SK-N-SH treated with all-trans-retinoic acid at 6 μM for 48 hours (cell line): Measurements from ENCODE around the gene TMOD4.

Experiments
- ATAC-seq: fragments of 200-7000 bp; cut with Tn5 transposase; 3 replicates; pipeline ENCODE4 v1.9.1; 2020; ENCODE audit warnings: mild to moderate bottlenecking, moderate library complexity
- ARNTL ChIP-seq: fragments of 450-650 bp; formaldehyde crosslinking; IDR thresholded peaks from 2 replicates; pipeline ENCODE4 v1.5.0; 2020; ENCODE audit warnings: low read depth, mild to moderate bottlenecking, moderate library complexity, borderline replicate concordance
- BACH2 ChIP-seq: fragments of 250-450 bp; sonication (Bioruptor Pico); IDR thresholded peaks from 2 replicates; pipeline ENCODE4 v1.9.0; 2021; ENCODE audit warnings: mild to moderate bottlenecking, borderline replicate concordance
- CREB5 ChIP-seq: fragments of 250-450 bp; sonication (Bioruptor Pico); IDR thresholded peaks from 2 replicates; pipeline ENCODE4 v1.5.1; 2020; ENCODE audit warnings: low read depth, mild to moderate bottlenecking, moderate library complexity
- CSDC2 ChIP-seq: fragments of 250-450 bp; sonication (Bioruptor Pico); IDR thresholded peaks from 2 replicates; pipeline ENCODE4 v1.5.0; 2020; ENCODE audit warnings: mild to moderate bottlenecking, moderate library complexity
- CSRNP3 ChIP-seq: fragments of 250-450 bp; sonication (Bioruptor Pico); IDR thresholded peaks from 2 replicates; pipeline ENCODE4 v1.5.1; 2021; ENCODE audit warnings: mild to moderate bottlenecking, moderate library complexity
- ESRRG ChIP-seq: fragments of 250-450 bp; sonication (Bioruptor Pico); IDR thresholded peaks from 2 replicates; pipeline ENCODE4 v1.6.1; 2021; ENCODE audit warnings: mild to moderate bottlenecking
- GLIS3 ChIP-seq: fragments of 250-450 bp; sonication (Bioruptor Pico); IDR thresholded peaks from 2 replicates; pipeline ENCODE4 v1.5.0; 2020; ENCODE audit warnings: mild to moderate bottlenecking, moderate library complexity
- ISL1 ChIP-seq: fragments of 250-450 bp; sonication (Bioruptor Pico); IDR thresholded peaks from 2 replicates; pipeline ENCODE4 v2.1.2; 2022; ENCODE audit warnings: mild to moderate bottlenecking, moderate library complexity
- OSR1 ChIP-seq: fragments of 250-450 bp; sonication (Bioruptor Pico); IDR thresholded peaks from 2 replicates; pipeline ENCODE4 v1.8.0; 2022; ENCODE audit warnings: moderate library complexity, mild to moderate bottlenecking, inconsistent platforms
- PATZ1 ChIP-seq: fragments of 250-450 bp; sonication (Bioruptor Pico); IDR thresholded peaks from 2 replicates; pipeline ENCODE4 v1.8.0; 2020; ENCODE audit warnings: mild to moderate bottlenecking, moderate library complexity, borderline replicate concordance
- PPARA ChIP-seq: fragments of 250-450 bp; sonication (Bioruptor Pico); IDR thresholded peaks from 2 replicates; pipeline ENCODE4 v1.5.0; 2020; ENCODE audit warnings: mild to moderate bottlenecking, borderline replicate concordance
- RARB ChIP-seq: fragments of 250-450 bp; sonication (Bioruptor Pico); IDR thresholded peaks from 2 replicates; pipeline ENCODE4 v1.8.0; 2021; ENCODE audit warnings: mild to moderate bottlenecking, moderate library complexity
- SNAI2 ChIP-seq: fragments of 250-450 bp; sonication (Bioruptor Pico); IDR thresholded peaks from 2 replicates; pipeline ENCODE4 v1.5.0; 2020; ENCODE audit warnings: mild to moderate bottlenecking, moderate library complexity
- TCF4 ChIP-seq: fragments of 250-450 bp; sonication (Bioruptor Pico); IDR thresholded peaks from 2 replicates; pipeline ENCODE4 v1.8.0; 2021; ENCODE audit warnings: mild to moderate bottlenecking, moderate library complexity, borderline replicate concordance
- TOX ChIP-seq: fragments of 250-450 bp; sonication (Bioruptor Pico); IDR thresholded peaks from 2 replicates; pipeline ENCODE4 v1.8.0; 2021; ENCODE audit warnings: mild to moderate bottlenecking, moderate library complexity, borderline replicate concordance
- ZC3H10 ChIP-seq: fragments of 250-450 bp; sonication (Bioruptor Pico); IDR thresholded peaks from 2 replicates; pipeline ENCODE4 v1.5.1; 2021; ENCODE audit warnings: mild to moderate bottlenecking, moderate library complexity
- ZFP3 ChIP-seq: fragments of 250-450 bp; sonication (Bioruptor Pico); IDR thresholded peaks from 2 replicates; pipeline ENCODE4 v1.5.0; 2020; ENCODE audit warnings: mild to moderate bottlenecking, moderate library complexity
- ZFP30 ChIP-seq: fragments of 450-650 bp; formaldehyde crosslinking; IDR thresholded peaks from 2 replicates; pipeline ENCODE4 v1.5.0; 2022; ENCODE audit warnings: mild to moderate bottlenecking, moderate library complexity
- ZNF565 ChIP-seq: fragments of 450-650 bp; formaldehyde crosslinking; conservative IDR thresholded peaks from 2 replicates; pipeline ENCODE4 v1.5.0; 2020; ENCODE audit warnings: low read depth, mild to moderate bottlenecking, moderate library complexity
- ZNF70 ChIP-seq: fragments of 450-650 bp; formaldehyde crosslinking; IDR thresholded peaks from 2 replicates; pipeline ENCODE4 v1.5.0; 2020; ENCODE audit warnings: mild to moderate bottlenecking, moderate library complexity
- ZNF8 ChIP-seq: fragments of 450-650 bp; formaldehyde crosslinking; IDR thresholded peaks from 2 replicates; pipeline ENCODE4 v1.5.0; 2020; ENCODE audit warnings: mild to moderate bottlenecking, moderate library complexity
- TF ChIP-seq, protein P1 (sequence below): fragments of 250-450 bp; sonication (Bioruptor Pico); IDR thresholded peaks from 2 replicates; pipeline ENCODE4 v1.8.0; 2021; ENCODE audit warnings: low read depth, mild to moderate bottlenecking, moderate library complexity, borderline replicate concordance

Gene TMOD4

GRCh38 chr1:151164732-151165280 lies 11.0 kb downstream of the TMOD4 start:
- peak; percentile 4 for ATAC-seq

GRCh38 chr1:151159373-151159772 lies 16.4 kb downstream of the TMOD4 start:
- TF ChIP-seq CSDC2 (CRISPR knock-in tag) (no peak), PATZ1 (CRISPR knock-in tag) (no peak), BACH2 (no peak), SNAI2 (no peak)

More at GRCh38 chr1:151164732-151165280, 11.0 kb downstream of the TMOD4 start:
- TF ChIP-seq ARNTL: no peak
- no peak for TF ChIP-seq ZNF565 (CRISPR knock-in tag)
- no peak for TF ChIP-seq ZNF8
- TF ChIP-seq TCF4 (CRISPR knock-in tag): no peak
- no peak for TF ChIP-seq OSR1 (CRISPR knock-in tag)
- TF ChIP-seq CSRNP3 (CRISPR knock-in tag): no peak
- TF ChIP-seq PATZ1 (CRISPR knock-in tag): no peak
- no peak for TF ChIP-seq ZNF70 (CRISPR knock-in tag)
- TF ChIP-seq CREB5 (CRISPR knock-in tag): no peak
- no peak for TF ChIP-seq TOX (CRISPR knock-in tag)
- TF ChIP-seq, protein P1, sequence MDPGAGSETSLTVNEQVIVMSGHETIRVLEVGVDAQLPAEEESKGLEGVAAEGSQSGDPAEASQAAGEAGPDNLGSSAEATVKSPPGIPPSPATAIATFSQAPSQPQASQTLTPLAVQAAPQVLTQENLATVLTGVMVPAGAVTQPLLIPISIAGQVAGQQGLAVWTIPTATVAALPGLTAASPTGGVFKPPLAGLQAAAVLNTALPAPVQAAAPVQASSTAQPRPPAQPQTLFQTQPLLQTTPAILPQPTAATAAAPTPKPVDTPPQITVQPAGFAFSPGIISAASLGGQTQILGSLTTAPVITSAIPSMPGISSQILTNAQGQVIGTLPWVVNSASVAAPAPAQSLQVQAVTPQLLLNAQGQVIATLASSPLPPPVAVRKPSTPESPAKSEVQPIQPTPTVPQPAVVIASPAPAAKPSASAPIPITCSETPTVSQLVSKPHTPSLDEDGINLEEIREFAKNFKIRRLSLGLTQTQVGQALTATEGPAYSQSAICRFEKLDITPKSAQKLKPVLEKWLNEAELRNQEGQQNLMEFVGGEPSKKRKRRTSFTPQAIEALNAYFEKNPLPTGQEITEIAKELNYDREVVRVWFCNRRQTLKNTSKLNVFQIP (CRISPR knock-in tag): no peak
- no peak for TF ChIP-seq PPARA (CRISPR knock-in tag)

GRCh38 chr1:151158751-151159251 lies 17.0 kb downstream of the TMOD4 start:
- TF ChIP-seq ZFP3 (CRISPR knock-in tag) (no peak), ESRRG (CRISPR knock-in tag) (no peak), ZFP30 (CRISPR knock-in tag) (no peak), SNAI2 (no peak), ARNTL (no peak), RARB (CRISPR knock-in tag) (no peak), ZNF565 (CRISPR knock-in tag) (no peak), CSRNP3 (CRISPR knock-in tag) (no peak), GLIS3 (CRISPR knock-in tag) (no peak), ISL1 (CRISPR knock-in tag) (no peak), ZC3H10 (CRISPR knock-in tag) (no peak), PPARA (CRISPR knock-in tag) (no peak), TOX (CRISPR knock-in tag) (no peak), CSDC2 (CRISPR knock-in tag) (no peak), BACH2 (no peak)
- TF ChIP-seq, protein P1 (CRISPR knock-in tag): no peak
- no peak for ATAC-seq

More at GRCh38 chr1:151159373-151159772, 16.4 kb downstream of the TMOD4 start:
- no peak for ATAC-seq
